GM19193 (cell line): ENCODE measurements around the gene LAMB4.

Experiments used
- POLR2A ChIP-seq: IDR thresholded peaks from 4 replicates; pipeline ENCODE4 v1.6.1; 2011; ENCODE audit not compliant: insufficient read depth, insufficient read length; ENCODE audit errors: extremely low read depth

The LAMB4 gene

GRCh38 chr7:108130261-108130660 lies at the start of gene LAMB4:
Gene LAMB4, minus strand, starts transcription at chr7:108130361. Its CDS starts 7,197 bp downstream, at chr7:108123164.
- no peak for TF ChIP-seq POLR2A

GRCh38 chr7:108178398-108178797 lies 48.2 kb upstream of the LAMB4 start:
- TF ChIP-seq POLR2A: no peak

- TF ChIP-seq POLR2A: no peak
Measured at GRCh38 chr7:108171164-108171563, 41.0 kb upstream of the LAMB4 start.

GRCh38 chr7:108170251-108170650 lies 40.1 kb upstream of the LAMB4 start:
- TF ChIP-seq POLR2A: no peak

- no peak for TF ChIP-seq POLR2A
Measured at GRCh38 chr7:108167460-108167859, 37.3 kb upstream of the LAMB4 start.

GRCh38 chr7:108166687-108167086 lies 36.5 kb upstream of the LAMB4 start:
- TF ChIP-seq POLR2A: no peak

GRCh38 chr7:108165723-108166122 lies 35.6 kb upstream of the LAMB4 start:
- no peak for TF ChIP-seq POLR2A

- no peak for TF ChIP-seq POLR2A
Measured at GRCh38 chr7:108164946-108165345, 34.8 kb upstream of the LAMB4 start.

GRCh38 chr7:108164342-108164741 lies 34.2 kb upstream of the LAMB4 start:
- TF ChIP-seq POLR2A: no peak

GRCh38 chr7:108158776-108159175 lies 28.6 kb upstream of the LAMB4 start:
- no peak for TF ChIP-seq POLR2A

GRCh38 chr7:108157606-108158335 lies 27.6 kb upstream of the LAMB4 start:
- no peak for TF ChIP-seq POLR2A

GRCh38 chr7:108156897-108157605 lies 26.9 kb upstream of the LAMB4 start:
- TF ChIP-seq POLR2A: no peak

GRCh38 chr7:108152198-108152597 lies 22.0 kb upstream of the LAMB4 start:
- TF ChIP-seq POLR2A: no peak

- TF ChIP-seq POLR2A: no peak
Measured at GRCh38 chr7:108149908-108150307, 19.7 kb upstream of the LAMB4 start.

- no peak for TF ChIP-seq POLR2A
Measured at GRCh38 chr7:108149119-108149518, 19.0 kb upstream of the LAMB4 start.

GRCh38 chr7:108147031-108147563 lies 16.9 kb upstream of the LAMB4 start:
- no peak for TF ChIP-seq POLR2A

GRCh38 chr7:108146070-108146842 lies 16.1 kb upstream of the LAMB4 start:
- no peak for TF ChIP-seq POLR2A
